H1 (cell line): ENCODE measurements around the gene LCLAT1.

ENCODE experiments used
- ASH2L ChIP-seq: fragments of 200-600, 300-600 bp; sonication (generic); IDR thresholded peaks from one replicate; pipeline ENCODE4 v1.7.1; 2017; ENCODE audit warnings: low read length
- POLR2AphosphoS5 ChIP-seq: IDR thresholded peaks from 2 replicates; pipeline ENCODE4 v1.6.1; 2011; ENCODE audit warnings: low read depth, low read length

DNA sequence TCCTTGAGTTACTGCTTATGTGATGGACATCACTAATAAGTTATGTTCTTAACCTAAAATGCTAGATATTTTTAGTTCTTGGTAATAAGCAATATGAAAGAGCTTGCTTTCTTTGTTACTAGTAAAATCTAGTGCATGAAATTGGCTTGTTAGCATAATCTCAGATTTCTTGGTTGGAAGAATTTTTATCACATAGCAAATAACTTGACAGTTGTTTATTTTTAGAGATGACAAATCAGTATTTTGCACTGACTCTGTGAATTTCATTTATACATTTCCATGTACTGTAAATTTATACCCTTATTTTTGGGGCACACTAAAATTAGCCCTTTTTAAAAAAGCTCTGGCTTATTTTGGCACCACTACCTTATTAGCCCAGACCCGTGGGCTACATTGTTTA, 45.6 kb downstream of the LCLAT1 start:
- no peak for TF ChIP-seq POLR2AphosphoS5
- no peak for TF ChIP-seq ASH2L
